ENCODE data around the gene USP49.

The USP49 gene

GRCh38 chr6:41927253-41927652 lies 32.1 kb upstream of the USP49 start:
- DNase-seq, result no peak

- peak; percentile 6 for DNase-seq
Observed at GRCh38 chr6:41922154-41922553, 27.0 kb upstream of the USP49 start.

- DNase-seq, result peak; percentile 8
Observed at GRCh38 chr6:41921712-41921998, 26.5 kb upstream of the USP49 start.

GRCh38 chr6:41920921-41921711 lies 25.9 kb upstream of the USP49 start, which contains the start of the genes BYSL and MED20:
Gene BYSL (plus strand): TSS chr6:41921499. CDS start chr6:41921563, 64 bp downstream.
Gene MED20 (minus strand): TSS chr6:41921139. CDS start chr6:41921018, 121 bp downstream.
- peak; percentile 94 for DNase-seq

GRCh38 chr6:41917528-41917927 lies 22.4 kb upstream of the USP49 start:
- DNase-seq, result no peak

GRCh38 chr6:41914869-41915530 lies 19.8 kb upstream of the USP49 start:
- DNase-seq, result no peak

- DNase-seq, result no peak
Observed at GRCh38 chr6:41914343-41914742, 19.2 kb upstream of the USP49 start.

- no peak for DNase-seq
Observed at GRCh38 chr6:41909727-41910126, 14.6 kb upstream of the USP49 start.

- DNase-seq, result peak; percentile 52
Observed at GRCh38 chr6:41901882-41902519, 6.8 kb upstream of the USP49 start.

GRCh38 chr6:41900861-41901260 lies 5.7 kb upstream of the USP49 start:
- no peak for DNase-seq

- DNase-seq, result no peak
Observed at GRCh38 chr6:41896281-41896680, 1.1 kb upstream of the USP49 start.

- no peak for DNase-seq
Observed at GRCh38 chr6:41894366-41895299, 542 bp downstream of the USP49 start.

- DNase-seq, result no peak
Observed at GRCh38 chr6:41892921-41893564, 2.1 kb downstream of the USP49 start.

- DNase-seq, result no peak
Observed at GRCh38 chr6:41887331-41887751, 7.8 kb downstream of the USP49 start.

- no peak for DNase-seq
Observed at GRCh38 chr6:41885930-41886329, 9.2 kb downstream of the USP49 start.

GRCh38 chr6:41884957-41885356 lies 10.2 kb downstream of the USP49 start:
- no peak for DNase-seq

- DNase-seq, result no peak
Observed at GRCh38 chr6:41881506-41881905, 13.7 kb downstream of the USP49 start.

GRCh38 chr6:41878961-41879405 lies 16.2 kb downstream of the USP49 start:
- DNase-seq, result no peak

- no peak for DNase-seq
Observed at GRCh38 chr6:41878246-41878645, 16.9 kb downstream of the USP49 start.

GRCh38 chr6:41877051-41877680 lies 18.0 kb downstream of the USP49 start:
- DNase-seq, result no peak

GRCh38 chr6:41874741-41875140 lies 20.4 kb downstream of the USP49 start:
- DNase-seq, result no peak

GRCh38 chr6:41872147-41872546 lies 23.0 kb downstream of the USP49 start:
- DNase-seq, result no peak

Measured in central memory CD4-positive, alpha-beta T cell (primary cell).